Memory B cell (primary cell): ENCODE measurements around the gene WDR93.

Experiments used
- ATAC-seq: fragments of 150-1000 bp; cut with Tn5 transposase; 2 replicates; pipeline ENCODE4 v1.10.0; 2021; ENCODE audit warnings: low read depth, mild to moderate bottlenecking, moderate library complexity
- DNase-seq, 2 donors: peaks; one replicate each; pipeline ENCODE4 v3.0.0; 2022; ENCODE audit warnings: low spot score in 2 of 2
- H3K27ac Mint-ChIP-seq: one replicate; pipeline ENCODE4 v1.8.0; 2022; ENCODE audit warnings: mild to moderate bottlenecking, moderate library complexity, mixed read lengths
- H3K27me3 Mint-ChIP-seq: one replicate; pipeline ENCODE4 v1.8.0; 2022; ENCODE audit warnings: mixed read lengths
- H3K36me3 Mint-ChIP-seq: one replicate; pipeline ENCODE4 v1.8.0; 2022; ENCODE audit warnings: mild to moderate bottlenecking, mixed read lengths
- H3K4me1 Mint-ChIP-seq: one replicate; pipeline ENCODE4 v1.8.0; 2022; ENCODE audit warnings: mixed read lengths
- H3K4me3 Mint-ChIP-seq: one replicate; pipeline ENCODE4 v1.8.0; 2022; ENCODE audit warnings: mild to moderate bottlenecking, moderate library complexity, mixed read lengths
- H3K9me3 Mint-ChIP-seq: one replicate; pipeline ENCODE4 v1.8.0; 2022; ENCODE audit warnings: mixed read lengths

Gene WDR93

DNA sequence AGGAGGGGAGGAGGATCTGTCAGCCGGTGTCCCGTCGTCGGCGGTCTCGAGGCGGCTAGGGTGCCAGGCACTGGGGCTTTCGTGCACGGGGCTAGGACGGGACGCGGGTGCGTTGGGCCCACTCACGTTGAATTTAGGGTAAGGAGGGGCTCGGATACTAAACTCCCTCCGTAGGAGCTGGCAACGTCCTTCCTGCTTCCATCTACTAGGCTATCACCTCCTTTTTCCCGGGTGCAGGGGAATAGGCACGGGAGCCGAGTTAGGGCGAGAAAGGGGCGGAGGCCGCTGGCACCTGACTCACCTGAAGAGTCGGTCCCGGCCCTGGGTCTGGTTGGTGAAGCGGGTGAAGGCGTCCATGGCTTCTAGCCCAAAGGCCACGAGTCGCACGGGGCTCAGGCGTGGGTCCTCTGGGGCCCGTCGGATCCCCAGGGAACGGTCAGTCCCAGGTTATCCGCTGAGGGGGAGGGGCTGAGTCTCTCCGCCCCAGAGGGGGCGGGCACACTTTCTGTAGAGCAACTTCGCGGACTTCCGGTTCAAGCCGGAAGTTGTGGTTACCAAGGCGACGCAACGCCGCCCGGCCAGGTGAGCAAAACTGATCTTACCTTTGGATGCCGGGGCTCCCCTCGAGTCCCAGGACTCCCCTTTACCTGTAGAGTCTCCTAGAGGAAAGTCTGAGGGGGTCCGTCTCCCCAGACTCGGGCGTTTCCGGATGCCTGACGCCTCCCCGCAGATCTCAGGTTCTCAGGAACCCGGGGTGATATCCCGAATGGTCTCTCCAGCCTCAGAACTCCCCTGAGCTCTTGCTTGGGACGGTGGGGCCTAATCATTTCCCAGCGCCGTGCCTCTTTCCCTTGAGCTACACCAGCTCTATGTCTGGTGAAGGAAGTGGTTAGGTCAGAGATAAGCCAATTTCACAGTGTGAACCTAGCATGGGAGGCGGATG is at the start of gene WDR93, which contains the start of gene PEX11A:
WDR93 (plus strand) TSS at position 536 of the 943 bp plus-strand sequence. CDS start 10,936 bp downstream, outside the sequence.
PEX11A (minus strand) TSS at position 479 of the 943 bp plus-strand sequence; CDS start at position 357, 122 bp downstream.
- H3K9me3 Mint-ChIP-seq = no peaks in the 10 kb centered on the region
- DNase-seq = peak; percentile 70 to 78
- H3K4me1 Mint-ChIP-seq = peaks cover 6% of the 10 kb centered on the region
- ATAC-seq = peak; percentile 93
- no peaks in the 10 kb centered on the region for H3K27me3 Mint-ChIP-seq
- H3K36me3 Mint-ChIP-seq = no peaks in the 10 kb centered on the region
- peak within 1 kb of the TSS; percentile 92 for H3K4me3 Mint-ChIP-seq
- H3K27ac Mint-ChIP-seq = peak within 1 kb of the TSS; percentile 69

DNA sequence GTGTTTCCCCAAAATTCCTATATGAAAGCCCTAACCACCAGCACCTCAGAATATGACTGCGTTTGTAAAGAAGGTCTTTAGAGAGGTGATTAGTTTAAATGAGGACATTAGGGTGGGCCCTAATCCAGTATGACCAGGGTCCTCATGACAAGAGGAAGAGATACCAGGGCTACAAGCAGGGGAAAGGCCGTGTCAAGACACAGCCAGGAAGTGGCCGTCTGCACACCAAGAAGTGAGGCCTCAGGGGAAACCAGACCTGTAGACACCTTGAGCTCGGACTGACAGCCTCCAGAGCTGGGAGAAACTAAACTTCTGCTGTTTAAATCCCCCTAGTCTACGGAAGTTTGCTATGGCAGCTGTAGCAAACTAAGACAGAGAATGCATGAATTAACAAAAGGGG is 49.6 kb upstream of the WDR93 start:
- DNase-seq (no peak), ATAC-seq (no peak)
- H3K4me1 Mint-ChIP-seq = peaks cover 4% of the 10 kb centered on the region
- no peak overlapping the region for H3K4me3 Mint-ChIP-seq
- no peak overlapping the region for H3K27ac Mint-ChIP-seq
- no peaks in the 10 kb centered on the region for H3K9me3 Mint-ChIP-seq
- no peaks in the 10 kb centered on the region for H3K36me3 Mint-ChIP-seq
- H3K27me3 Mint-ChIP-seq = peaks cover 4% of the 10 kb centered on the region

DNA sequence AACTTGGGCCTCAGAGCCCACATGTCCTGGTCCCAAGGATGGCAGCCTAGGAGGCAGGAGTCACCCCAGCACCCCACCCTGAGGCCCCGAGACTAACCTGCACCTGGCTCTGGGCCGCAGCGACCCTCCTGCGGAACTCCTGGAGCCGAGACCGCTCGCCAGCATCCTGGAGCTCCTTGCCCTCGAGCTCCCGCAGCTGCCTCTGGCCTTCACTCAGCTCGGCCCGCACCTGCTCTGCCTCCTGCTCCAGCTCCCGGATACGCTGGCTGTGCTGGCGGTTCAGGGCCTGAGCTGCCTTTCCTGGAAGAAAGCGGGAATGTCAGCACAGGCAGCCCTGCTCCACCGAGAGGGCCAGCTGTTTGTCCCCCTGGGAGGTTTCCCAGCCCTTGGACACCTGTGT is 48.5 kb upstream of the WDR93 start:
- Mint-ChIP-seq H3K9me3 (no peaks in the 10 kb centered on the region), H3K4me3 (no peak overlapping the region), H3K4me1 (peaks cover 4% of the 10 kb centered on the region), H3K27me3 (peaks cover 6% of the 10 kb centered on the region), H3K27ac (no peak overlapping the region), H3K36me3 (no peaks in the 10 kb centered on the region)
- DNase-seq (no peak), ATAC-seq (no peak)

DNA sequence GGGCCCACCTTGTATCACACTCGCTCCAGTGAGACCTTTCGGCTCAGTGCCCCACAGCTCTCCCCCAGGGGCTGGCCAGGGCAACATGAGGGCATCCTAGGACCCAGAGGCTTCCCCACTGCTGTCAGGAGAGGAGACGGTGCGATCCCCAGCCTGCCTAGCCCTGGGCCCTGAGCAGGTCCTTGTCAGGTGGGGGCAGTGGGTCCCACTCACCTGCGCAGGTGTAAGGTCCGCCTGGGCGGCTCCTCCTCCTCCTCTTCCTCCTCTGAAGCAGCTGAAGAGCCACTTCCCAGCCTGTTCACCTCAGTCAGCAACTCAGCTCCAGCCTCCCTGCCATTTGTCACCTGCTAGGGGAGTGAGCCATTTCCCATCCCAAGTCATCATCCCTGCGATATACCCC is 44.9 kb upstream of the WDR93 start:
- Mint-ChIP-seq H3K27ac (no peak overlapping the region), H3K36me3 (no peaks in the 10 kb centered on the region), H3K27me3 (peaks cover 9% of the 10 kb centered on the region), H3K4me3 (no peak overlapping the region), H3K4me1 (peaks cover 8% of the 10 kb centered on the region), H3K9me3 (no peaks in the 10 kb centered on the region)
- ATAC-seq (no peak), DNase-seq (no peak)

DNA sequence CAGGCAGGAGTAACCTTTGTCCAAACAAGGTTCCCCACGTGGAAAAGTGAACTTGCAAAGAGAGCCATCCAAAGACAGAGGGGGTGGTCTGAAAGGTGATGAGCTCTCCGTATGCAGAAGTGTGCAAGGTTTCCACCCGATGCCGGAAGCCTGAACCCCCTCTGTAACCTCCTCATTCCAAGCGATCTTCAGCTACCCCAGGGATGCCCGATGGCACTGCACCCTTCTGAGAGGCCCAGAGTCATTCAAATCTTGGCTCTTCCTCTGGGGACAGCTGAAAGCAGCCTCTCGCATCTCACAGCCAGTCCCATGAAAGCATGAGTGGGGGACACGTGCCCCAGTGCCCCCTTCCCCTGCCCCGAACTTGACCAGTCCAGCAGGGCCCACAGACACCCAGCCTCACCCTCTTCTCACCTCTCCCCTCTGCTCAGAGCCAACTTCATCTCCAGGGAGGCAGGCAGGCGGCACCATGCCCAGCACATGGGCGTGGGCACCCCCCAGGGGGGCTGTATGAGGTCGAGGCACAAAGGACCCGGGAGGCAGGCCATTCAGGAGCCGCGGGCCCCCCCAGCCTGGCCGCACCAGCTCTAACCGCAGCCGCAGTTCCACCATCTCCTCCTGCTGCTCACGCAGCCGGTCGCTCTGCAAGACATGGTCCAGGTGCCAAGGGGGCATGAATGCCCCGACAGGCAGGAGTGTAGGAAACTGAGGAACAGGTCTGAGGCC is 44.0 kb upstream of the WDR93 start:
- ATAC-seq (no peak), DNase-seq (no peak)
- H3K9me3 Mint-ChIP-seq = no peaks in the 10 kb centered on the region
- no peak overlapping the region for H3K27ac Mint-ChIP-seq
- H3K27me3 Mint-ChIP-seq = peaks cover 7% of the 10 kb centered on the region
- H3K4me1 Mint-ChIP-seq = peaks cover 4% of the 10 kb centered on the region
- no peaks in the 10 kb centered on the region for H3K36me3 Mint-ChIP-seq
- H3K4me3 Mint-ChIP-seq = no peak overlapping the region

DNA sequence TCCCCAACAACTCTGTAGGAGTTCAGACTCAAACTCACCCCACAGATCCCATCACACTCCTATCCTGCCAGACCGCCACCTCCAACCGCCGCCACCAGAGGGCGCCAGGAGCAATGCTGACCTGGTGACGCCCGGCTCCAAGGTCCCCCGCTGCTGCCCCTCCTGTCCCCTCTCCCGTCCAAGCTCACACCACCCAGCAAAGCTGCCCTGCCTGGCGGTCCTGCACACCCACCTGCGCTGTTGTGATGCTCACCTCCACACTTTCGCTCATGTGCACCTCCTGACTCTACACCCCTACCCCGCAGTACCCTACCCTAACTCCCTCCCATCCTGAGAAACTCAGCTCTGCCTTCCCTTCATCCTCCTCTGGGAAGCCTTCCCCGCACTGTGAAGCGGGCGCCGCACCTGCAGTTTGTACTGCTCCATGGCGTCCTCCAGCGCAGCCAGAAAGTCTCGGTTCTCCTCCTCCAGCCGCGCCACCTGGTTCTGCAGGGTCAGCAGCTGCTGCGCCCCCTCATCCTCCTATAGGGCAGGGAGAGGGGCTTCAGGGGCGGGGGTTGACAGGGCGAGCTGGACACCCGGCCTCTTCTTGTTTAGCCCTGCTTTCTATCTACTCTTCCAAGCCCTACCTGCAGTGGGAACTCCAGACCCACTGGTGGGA is 43.3 kb upstream of the WDR93 start:
- Mint-ChIP-seq H3K4me1 (peaks cover 4% of the 10 kb centered on the region), H3K4me3 (no peak overlapping the region), H3K36me3 (no peaks in the 10 kb centered on the region), H3K9me3 (no peaks in the 10 kb centered on the region), H3K27ac (no peak overlapping the region), H3K27me3 (peaks cover 10% of the 10 kb centered on the region)
- peak; percentile 45 for ATAC-seq
- DNase-seq = peak; percentile 37 to 57

DNA sequence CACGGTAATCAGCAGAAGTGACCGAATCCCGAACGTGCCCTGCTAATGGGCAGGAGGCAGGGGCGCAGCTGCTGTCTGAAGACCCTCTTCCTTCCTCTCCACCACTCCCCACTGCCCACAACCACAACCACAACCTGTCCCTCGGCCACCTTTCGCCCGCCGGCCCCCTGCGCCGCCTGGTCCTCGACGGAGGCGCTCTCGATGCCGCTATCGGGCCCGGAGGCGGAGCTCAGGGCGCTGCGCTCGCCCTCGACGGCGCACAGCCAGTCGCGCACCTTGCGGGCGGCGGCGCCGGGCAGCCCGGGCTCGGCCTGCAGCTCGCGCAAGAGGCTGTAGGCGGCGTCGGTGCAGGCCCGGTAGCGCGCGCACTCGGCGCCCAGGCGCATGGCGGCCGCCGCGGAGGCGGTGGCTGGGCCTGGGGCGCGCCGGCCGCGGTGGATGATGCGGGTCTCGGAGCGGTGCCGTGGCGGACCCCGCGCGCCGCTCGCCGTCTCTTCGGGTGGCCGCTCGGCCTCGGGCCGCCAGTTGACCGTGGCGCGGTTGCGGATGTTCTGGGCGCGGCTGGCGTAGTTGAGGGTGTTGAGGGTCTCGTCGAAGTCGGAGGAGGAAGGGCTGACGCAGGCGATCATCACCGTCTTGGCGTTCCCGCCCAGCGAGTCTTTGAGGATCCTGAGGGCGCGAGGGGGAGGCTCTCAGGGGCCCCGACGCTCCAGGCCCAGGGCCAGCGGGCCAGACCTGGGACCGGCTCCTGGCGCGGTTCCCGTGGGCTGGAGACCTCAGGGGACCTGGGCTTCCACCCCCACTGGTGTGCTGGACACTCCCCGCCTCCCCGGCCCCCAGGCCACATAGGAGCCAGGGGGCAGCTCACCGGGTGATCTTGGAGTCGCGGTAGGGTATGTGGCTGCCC is 42.3 kb upstream of the WDR93 start:
- H3K36me3 Mint-ChIP-seq = no peaks in the 10 kb centered on the region
- no peaks in the 10 kb centered on the region for H3K9me3 Mint-ChIP-seq
- H3K27ac Mint-ChIP-seq = no peak overlapping the region
- no peak for ATAC-seq
- peaks cover 16% of the 10 kb centered on the region for H3K27me3 Mint-ChIP-seq
- no peak for DNase-seq
- H3K4me1 Mint-ChIP-seq = peaks cover 4% of the 10 kb centered on the region
- H3K4me3 Mint-ChIP-seq = no peak overlapping the region

DNA sequence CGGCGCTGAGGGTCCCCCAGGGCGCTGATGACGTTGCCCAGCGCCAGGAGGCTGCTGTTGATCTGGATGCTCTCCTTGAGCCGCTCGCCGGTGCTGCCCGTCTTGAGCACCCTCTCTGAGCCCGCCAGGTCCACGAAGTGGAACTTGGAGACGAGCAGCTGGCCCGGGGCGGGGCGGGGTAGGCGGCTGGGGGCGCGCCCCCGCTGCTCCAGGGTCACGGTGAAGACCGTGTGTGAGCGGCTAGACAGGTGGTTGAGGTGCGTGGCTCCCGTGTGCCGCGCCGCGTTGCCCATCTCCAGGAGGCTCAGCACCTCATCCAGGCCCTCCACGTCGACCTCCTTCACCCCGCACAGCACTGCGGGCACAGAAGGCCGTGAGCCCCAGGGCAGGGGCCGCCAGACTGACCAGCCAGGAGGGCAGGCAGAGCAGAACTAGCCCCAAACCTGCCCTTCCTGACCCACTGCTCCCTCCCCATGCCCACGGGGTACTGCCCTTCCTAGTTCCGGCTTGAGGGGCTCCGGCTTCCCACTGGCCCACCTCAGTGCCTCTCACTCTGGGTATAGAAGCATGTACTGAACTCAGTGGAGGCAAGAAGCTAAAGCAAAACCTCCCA is 41.5 kb upstream of the WDR93 start:
- DNase-seq = no peak
- Mint-ChIP-seq H3K27ac (no peak overlapping the region), H3K9me3 (no peaks in the 10 kb centered on the region), H3K27me3 (peaks cover 18% of the 10 kb centered on the region), H3K4me1 (peaks cover 4% of the 10 kb centered on the region), H3K4me3 (no peak overlapping the region), H3K36me3 (no peaks in the 10 kb centered on the region)
- ATAC-seq = no peak

DNA sequence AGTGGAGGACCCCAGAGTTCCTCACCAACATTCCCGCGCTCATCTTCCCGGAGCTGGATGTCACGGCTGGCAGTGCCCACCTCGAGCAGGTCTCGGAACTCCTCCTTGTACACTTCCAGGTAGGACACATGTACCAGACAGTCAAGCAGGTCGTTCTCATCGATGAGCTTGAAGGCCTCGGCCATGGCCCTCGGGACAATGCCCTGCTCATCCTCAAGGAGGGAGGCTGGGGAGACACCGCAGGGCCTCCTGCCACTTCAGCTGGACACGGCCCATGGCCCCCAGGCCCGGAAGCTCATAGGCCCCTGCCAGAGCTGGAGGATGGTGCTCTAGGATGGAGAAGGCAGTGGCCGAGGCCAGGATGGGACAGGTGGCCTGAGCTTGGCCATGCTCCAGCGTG is 40.9 kb upstream of the WDR93 start:
- H3K27me3 Mint-ChIP-seq = peaks cover 23% of the 10 kb centered on the region

DNA sequence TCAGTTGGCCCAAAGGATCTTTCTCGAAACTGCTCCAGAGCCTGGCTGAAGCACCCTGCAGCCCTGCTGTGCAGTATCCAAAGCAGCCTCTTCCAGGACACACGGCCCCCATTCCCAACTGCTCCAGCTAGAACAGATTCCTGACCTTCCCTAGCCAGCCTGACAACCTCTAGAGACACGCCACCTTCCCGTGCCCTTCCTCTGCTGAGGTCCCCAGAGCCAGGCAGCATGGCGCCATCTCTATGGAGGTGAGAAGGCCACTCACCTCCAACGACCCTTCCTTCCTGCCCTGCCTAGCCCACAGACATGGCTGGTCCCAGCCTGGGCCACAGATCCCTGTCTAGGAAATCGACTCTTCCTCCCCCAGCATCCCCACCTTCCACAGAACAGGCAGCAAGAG is 38.5 kb upstream of the WDR93 start:
- Mint-ChIP-seq H3K27ac (no peak overlapping the region), H3K4me3 (no peak overlapping the region), H3K4me1 (peaks cover 10% of the 10 kb centered on the region), H3K36me3 (no peaks in the 10 kb centered on the region), H3K9me3 (no peaks in the 10 kb centered on the region), H3K27me3 (peaks cover 26% of the 10 kb centered on the region)
- ATAC-seq = no peak
- DNase-seq = no peak

More for the DNA sequence above, 40.9 kb upstream of the WDR93 start:
- Mint-ChIP-seq H3K4me1 (peaks cover 9% of the 10 kb centered on the region), H3K27ac (no peak overlapping the region), H3K36me3 (no peaks in the 10 kb centered on the region), H3K4me3 (no peak overlapping the region), H3K9me3 (no peaks in the 10 kb centered on the region)
- DNase-seq (no peak), ATAC-seq (no peak)

DNA sequence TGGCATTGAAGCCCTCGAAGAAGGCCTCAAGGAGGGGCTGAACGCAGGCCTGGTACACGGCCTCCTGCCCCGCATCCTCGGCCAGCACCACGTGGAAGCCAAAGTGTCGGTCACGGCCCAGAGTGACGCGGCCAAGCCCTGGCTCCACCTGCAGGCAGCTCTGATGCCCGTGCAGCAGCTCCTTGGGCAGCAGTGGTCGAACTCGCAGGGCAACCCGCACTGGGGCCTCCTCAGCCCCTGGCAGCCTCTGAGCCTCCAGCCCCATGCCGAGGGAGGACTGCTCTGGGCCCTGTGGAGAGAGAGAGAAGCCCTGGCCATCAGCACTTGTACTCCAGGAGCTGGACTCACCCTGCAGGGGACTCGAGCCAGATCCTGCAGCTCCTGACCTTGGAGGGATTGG is 37.9 kb upstream of the WDR93 start:
- Mint-ChIP-seq H3K36me3 (no peaks in the 10 kb centered on the region), H3K27ac (no peak overlapping the region), H3K4me3 (no peak overlapping the region), H3K9me3 (no peaks in the 10 kb centered on the region), H3K27me3 (peaks cover 22% of the 10 kb centered on the region), H3K4me1 (peaks cover 6% of the 10 kb centered on the region)
- DNase-seq = no peak
- no peak for ATAC-seq

DNA sequence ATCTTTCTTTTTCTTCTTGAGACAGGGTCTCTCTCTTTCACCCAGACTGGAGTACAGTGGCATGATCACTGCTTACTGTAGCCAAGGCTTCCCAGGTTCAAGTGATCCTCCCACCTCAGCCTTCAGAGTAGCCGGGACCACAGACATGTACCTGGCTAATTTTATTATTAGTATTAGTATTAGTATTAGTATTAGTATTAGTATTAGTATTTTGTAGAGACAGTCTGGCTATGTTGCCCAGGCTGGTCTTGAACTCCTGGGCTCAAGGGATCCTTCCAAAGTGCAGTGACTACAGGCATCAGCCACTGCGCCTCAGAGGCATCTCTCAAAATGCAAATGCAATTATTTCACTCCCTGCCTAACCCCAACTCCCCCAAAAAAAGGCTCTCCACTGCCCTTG is 37.0 kb upstream of the WDR93 start:
- DNase-seq (no peak), ATAC-seq (no peak)
- Mint-ChIP-seq H3K4me1 (peaks cover 6% of the 10 kb centered on the region), H3K27me3 (peaks cover 22% of the 10 kb centered on the region), H3K27ac (no peak overlapping the region), H3K4me3 (no peak overlapping the region), H3K9me3 (no peaks in the 10 kb centered on the region), H3K36me3 (no peaks in the 10 kb centered on the region)

DNA sequence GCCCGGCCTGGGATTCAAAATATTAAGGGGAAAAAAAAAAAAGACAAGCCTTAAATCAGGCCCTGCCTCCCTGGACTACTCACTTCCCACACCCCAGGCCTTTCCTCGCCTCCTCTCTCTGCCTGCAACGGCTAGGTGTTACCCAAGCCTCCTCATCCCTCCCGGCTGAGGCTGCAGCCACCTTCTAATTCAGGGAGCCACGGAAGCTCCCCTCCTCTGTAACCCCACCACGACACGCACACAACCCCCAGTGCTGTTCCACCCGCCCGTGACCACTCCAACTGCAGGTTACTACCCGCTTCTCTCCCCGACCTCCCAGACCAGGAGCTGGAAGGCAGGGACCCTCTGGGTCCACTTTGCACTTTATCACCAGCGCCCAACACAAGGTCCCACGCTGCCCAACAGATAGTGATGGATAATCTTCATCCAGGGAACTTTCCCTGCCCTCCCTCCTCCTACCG is 36.3 kb upstream of the WDR93 start:
- Mint-ChIP-seq H3K27ac (no peak overlapping the region), H3K9me3 (no peaks in the 10 kb centered on the region), H3K4me1 (peaks cover 6% of the 10 kb centered on the region), H3K27me3 (peaks cover 24% of the 10 kb centered on the region), H3K4me3 (peak overlapping the region; percentile 18), H3K36me3 (no peaks in the 10 kb centered on the region)
- ATAC-seq (no peak), DNase-seq (no peak)
